ENCODE data around the gene MMD.
A peak's percentile ranks its signal among the peaks of the same experiment; 100 is the strongest.
"Not testable (repeated sequence)": the region's sequence is repeated elsewhere in the genome, so short reads cannot be mapped to it uniquely, and the experiment has no call there.

Gene MMD

GRCh38 chr17:55442953-55443683, 21.5 kb upstream of the MMD start:
- DNase-seq: no peak

GRCh38 chr17:55442462-55442861, 20.8 kb upstream of the MMD start:
- no peak for DNase-seq

GRCh38 chr17:55441544-55441943, 19.9 kb upstream of the MMD start:
- DNase-seq: peak in 1 of 2 experiments; percentile 6

GRCh38 chr17:55440391-55440790, 18.8 kb upstream of the MMD start:
- DNase-seq: peak; percentile 89 to 98

GRCh38 chr17:55437159-55437605, 15.5 kb upstream of the MMD start:
- DNase-seq: no peak

- no peak for DNase-seq
These were observed 14.9 kb upstream of the MMD start for GRCh38 chr17:55436224-55437158.

- peak; percentile 73 to 89 for DNase-seq
These were observed 13.8 kb upstream of the MMD start for GRCh38 chr17:55435408-55435807.

GRCh38 chr17:55434721-55435120, 13.1 kb upstream of the MMD start:
- DNase-seq: peak in 1 of 2 experiments; percentile 73

- no peak for DNase-seq
These were observed 12.2 kb upstream of the MMD start for GRCh38 chr17:55433629-55434422.

GRCh38 chr17:55433029-55433628, 11.5 kb upstream of the MMD start:
- no peak for DNase-seq

- no peak for DNase-seq
These were observed 10.9 kb upstream of the MMD start for GRCh38 chr17:55432358-55433028.

GRCh38 chr17:55431914-55432313, 10.3 kb upstream of the MMD start:
- DNase-seq: not testable (repeated sequence)

GRCh38 chr17:55430541-55431288, 9.1 kb upstream of the MMD start:
- peak in 1 of 2 experiments; percentile 4 for DNase-seq

- DNase-seq: no peak
These were observed 5.9 kb upstream of the MMD start for GRCh38 chr17:55427587-55427882.

GRCh38 chr17:55426851-55427586, 5.4 kb upstream of the MMD start:
- no peak for DNase-seq

GRCh38 chr17:55424893-55425540, 3.4 kb upstream of the MMD start:
- peak in 1 of 2 experiments; percentile 7 for DNase-seq

GRCh38 chr17:55423535-55423934, 1.9 kb upstream of the MMD start:
- DNase-seq: no peak

GRCh38 chr17:55422828-55423164, 1.2 kb upstream of the MMD start:
- not testable (repeated sequence) for DNase-seq

- DNase-seq: peak in 1 of 2 experiments; percentile 26
These were observed 858 bp downstream of the MMD start for GRCh38 chr17:55420776-55421178.

- DNase-seq: no peak
These were observed 1.4 kb downstream of the MMD start for GRCh38 chr17:55420067-55420775.

Measured in NCI-H524 (cell line).